Measurements from ENCODE around the gene BMERB1. TPM values are rescaled to one million over a fixed set of nuclear protein-coding genes. Genes with fewer than 3 reads are reported as not detected.

BMERB1 gene
- total RNA-seq, 1 donor from 2014 or later, result 22.6 TPM

GRCh38 chr16:15526731-15527130, 92.3 kb downstream of the BMERB1 start:
- no peak overlapping the region for H3K4me3 ChIP-seq
- H3K36me3 ChIP-seq, result no peaks in the 10 kb centered on the region
- no peak for TF ChIP-seq CTCF (IDR thresholded peaks at IDR 0.05)
- no peaks in the 10 kb centered on the region for H3K27me3 ChIP-seq
- H3K4me1 ChIP-seq, result peaks cover 4% of the 10 kb centered on the region
- H3K27ac ChIP-seq, result no peak overlapping the region
- no peaks in the 10 kb centered on the region for H3K9me3 ChIP-seq
- intact Hi-C loops (cut with DNase I), result no loop called here
- DNase-seq (no peak), ATAC-seq (no peak)

GRCh38 chr16:15529673-15530072, 95.3 kb downstream of the BMERB1 start:
- Histone ChIP-seq H3K9me3 (no peaks in the 10 kb centered on the region), H3K4me1 (no peaks in the 10 kb centered on the region), H3K4me3 (no peak overlapping the region), H3K27ac (no peak overlapping the region), H3K27me3 (no peaks in the 10 kb centered on the region), H3K36me3 (no peaks in the 10 kb centered on the region)
- TF ChIP-seq CTCF (IDR thresholded peaks at IDR 0.05), result no peak
- intact Hi-C loops (cut with DNase I), result no loop called here
- DNase-seq (no peak), ATAC-seq (no peak)

- ATAC-seq, result no peak
- no peaks in the 10 kb centered on the region for H3K27me3 ChIP-seq
- no peaks in the 10 kb centered on the region for H3K9me3 ChIP-seq
- H3K4me1 ChIP-seq, result no peaks in the 10 kb centered on the region
- DNase-seq, result no peak
- H3K27ac ChIP-seq, result no peak overlapping the region
- intact Hi-C loops (cut with DNase I), result no loop called here
- H3K4me3 ChIP-seq, result no peak overlapping the region
- TF ChIP-seq CTCF (IDR thresholded peaks at IDR 0.05), result no peak
- H3K36me3 ChIP-seq, result no peaks in the 10 kb centered on the region
These were observed 95.7 kb downstream of the BMERB1 start for GRCh38 chr16:15530085-15530484.

GRCh38 chr16:15532825-15533224, 98.4 kb downstream of the BMERB1 start:
- no peak for TF ChIP-seq CTCF (IDR thresholded peaks at IDR 0.05)
- intact Hi-C loops (cut with DNase I), result no loop called here
- no peaks in the 10 kb centered on the region for H3K27me3 ChIP-seq
- no peak overlapping the region for H3K27ac ChIP-seq
- H3K9me3 ChIP-seq, result no peaks in the 10 kb centered on the region
- no peak for ATAC-seq
- H3K4me3 ChIP-seq, result no peak overlapping the region
- no peaks in the 10 kb centered on the region for H3K36me3 ChIP-seq
- no peaks in the 10 kb centered on the region for H3K4me1 ChIP-seq
- no peak for DNase-seq

- Histone ChIP-seq H3K4me1 (no peaks in the 10 kb centered on the region), H3K27ac (no peak overlapping the region), H3K36me3 (no peaks in the 10 kb centered on the region), H3K9me3 (no peaks in the 10 kb centered on the region), H3K4me3 (no peak overlapping the region), H3K27me3 (no peaks in the 10 kb centered on the region)
- DNase-seq (no peak), ATAC-seq (no peak)
- TF ChIP-seq CTCF (IDR thresholded peaks at IDR 0.05), result no peak
- intact Hi-C loops (cut with DNase I), result no loop called here
These were observed 99.0 kb downstream of the BMERB1 start for GRCh38 chr16:15533386-15533785.

- TF ChIP-seq CTCF (IDR thresholded peaks at IDR 0.05), result no peak
- Histone ChIP-seq H3K4me3 (no peak overlapping the region), H3K27me3 (no peaks in the 10 kb centered on the region), H3K27ac (no peak overlapping the region), H3K9me3 (no peaks in the 10 kb centered on the region), H3K36me3 (no peaks in the 10 kb centered on the region), H3K4me1 (no peaks in the 10 kb centered on the region)
- ATAC-seq, result no peak
- intact Hi-C loops (cut with DNase I), result no loop called here
- no peak for DNase-seq
These were observed 101.4 kb downstream of the BMERB1 start for GRCh38 chr16:15535772-15536171.

Data from upper lobe of right lung (tissue), 1 donor.